ENCODE data around the gene IKBKG.
A peak's percentile ranks its signal among the peaks of the same experiment; 100 is the strongest.

The IKBKG gene

DNA sequence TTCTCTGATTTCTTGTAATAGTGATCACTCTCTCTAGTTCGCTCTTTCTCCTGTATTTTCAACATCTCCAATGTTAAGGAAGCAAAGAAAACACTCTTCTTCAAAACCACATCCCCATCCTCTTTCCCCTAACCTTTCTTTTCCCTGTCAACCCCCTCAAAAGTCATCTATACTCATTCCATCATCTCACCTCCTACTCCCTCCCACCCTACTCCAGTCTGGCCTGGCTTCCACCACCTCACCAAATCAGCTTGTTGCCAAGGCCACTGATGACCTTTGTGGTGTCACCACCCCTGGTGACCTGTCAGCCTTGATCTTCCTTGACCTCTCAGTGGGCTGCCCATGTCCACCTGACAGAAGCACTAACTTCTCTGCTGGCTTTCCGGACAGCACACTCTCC lies 33.7 kb upstream of the IKBKG start:
- Histone ChIP-seq H3K4me1 (ENCODE audit: control insufficient read depth, insufficient read depth, low read length) (peaks cover 9% of the 10 kb centered on the region), H3K36me3 (ENCODE audit: control insufficient read depth, insufficient read depth, low read length) (no peaks in the 10 kb centered on the region), H3K4me3 (ENCODE audit: low read length) (no peak overlapping the region), H3K9ac (ENCODE audit: low read length) (no peak overlapping the region), H3K9me3 (ENCODE audit: control insufficient read depth, low read length) (no peaks in the 10 kb centered on the region), H3K27me3 (ENCODE audit: control insufficient read depth, insufficient read depth, low read length) (no peaks in the 10 kb centered on the region)

GRCh38 chrX:154515090-154515965 lies 32.1 kb upstream of the IKBKG start:
- Histone ChIP-seq H3K9ac (ENCODE audit: low read length) (peak overlapping the region; percentile 90), H3K4me3 (ENCODE audit: low read length) (peak overlapping the region; percentile 77), H3K36me3 (ENCODE audit: control insufficient read depth, insufficient read depth, low read length) (no peaks in the 10 kb centered on the region), H3K9me3 (ENCODE audit: control insufficient read depth, low read length) (no peaks in the 10 kb centered on the region), H3K4me1 (ENCODE audit: control insufficient read depth, insufficient read depth, low read length) (peaks cover 9% of the 10 kb centered on the region), H3K27me3 (ENCODE audit: control insufficient read depth, insufficient read depth, low read length) (no peaks in the 10 kb centered on the region)

GRCh38 chrX:154515966-154516655 lies 31.3 kb upstream of the IKBKG start, which contains the start of gene FAM3A:
TSS of gene FAM3A (minus strand) at chrX:154516232. CDS start at chrX:154515772, 460 bp downstream.
- Histone ChIP-seq H3K27me3 (ENCODE audit: control insufficient read depth, insufficient read depth, low read length) (no peaks in the 10 kb centered on the region), H3K9me3 (ENCODE audit: control insufficient read depth, low read length) (no peaks in the 10 kb centered on the region), H3K9ac (ENCODE audit: low read length) (peak within 1 kb of the TSS; percentile 90), H3K4me1 (ENCODE audit: control insufficient read depth, insufficient read depth, low read length) (peaks cover 9% of the 10 kb centered on the region), H3K36me3 (ENCODE audit: control insufficient read depth, insufficient read depth, low read length) (no peaks in the 10 kb centered on the region), H3K4me3 (ENCODE audit: low read length) (peak within 1 kb of the TSS; percentile 77)

DNA sequence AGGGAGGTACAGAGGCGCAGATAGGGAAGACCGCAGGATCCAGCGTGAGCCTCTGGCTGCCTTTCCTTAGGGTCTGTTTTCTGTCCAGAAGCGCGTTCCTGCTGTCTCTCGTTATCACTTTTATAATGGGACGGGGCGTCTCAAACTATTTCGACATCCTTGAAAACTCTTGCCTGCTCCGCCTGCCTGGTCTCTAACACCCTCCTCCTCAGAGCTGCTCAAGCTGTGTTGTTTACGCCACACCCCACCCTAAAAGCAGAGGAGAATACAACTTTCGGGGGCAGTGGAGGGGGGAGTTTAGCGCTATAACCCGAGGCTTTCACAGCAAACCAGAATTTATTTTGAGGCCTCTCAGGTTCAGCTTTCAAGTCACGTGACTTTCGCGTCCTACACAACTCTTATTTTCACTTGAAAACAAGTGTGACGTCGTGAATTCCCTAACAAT lies 30.7 kb upstream of the IKBKG start:
- peak overlapping the region; percentile 80 for H3K9ac ChIP-seq (ENCODE audit: low read length)
- no peaks in the 10 kb centered on the region for H3K27me3 ChIP-seq (ENCODE audit: control insufficient read depth, insufficient read depth, low read length)
- H3K4me1 ChIP-seq (ENCODE audit: control insufficient read depth, insufficient read depth, low read length) = peaks cover 9% of the 10 kb centered on the region
- H3K4me3 ChIP-seq (ENCODE audit: low read length) = no peak overlapping the region
- no peaks in the 10 kb centered on the region for H3K36me3 ChIP-seq (ENCODE audit: control insufficient read depth, insufficient read depth, low read length)
- H3K9me3 ChIP-seq (ENCODE audit: control insufficient read depth, low read length) = no peaks in the 10 kb centered on the region

DNA sequence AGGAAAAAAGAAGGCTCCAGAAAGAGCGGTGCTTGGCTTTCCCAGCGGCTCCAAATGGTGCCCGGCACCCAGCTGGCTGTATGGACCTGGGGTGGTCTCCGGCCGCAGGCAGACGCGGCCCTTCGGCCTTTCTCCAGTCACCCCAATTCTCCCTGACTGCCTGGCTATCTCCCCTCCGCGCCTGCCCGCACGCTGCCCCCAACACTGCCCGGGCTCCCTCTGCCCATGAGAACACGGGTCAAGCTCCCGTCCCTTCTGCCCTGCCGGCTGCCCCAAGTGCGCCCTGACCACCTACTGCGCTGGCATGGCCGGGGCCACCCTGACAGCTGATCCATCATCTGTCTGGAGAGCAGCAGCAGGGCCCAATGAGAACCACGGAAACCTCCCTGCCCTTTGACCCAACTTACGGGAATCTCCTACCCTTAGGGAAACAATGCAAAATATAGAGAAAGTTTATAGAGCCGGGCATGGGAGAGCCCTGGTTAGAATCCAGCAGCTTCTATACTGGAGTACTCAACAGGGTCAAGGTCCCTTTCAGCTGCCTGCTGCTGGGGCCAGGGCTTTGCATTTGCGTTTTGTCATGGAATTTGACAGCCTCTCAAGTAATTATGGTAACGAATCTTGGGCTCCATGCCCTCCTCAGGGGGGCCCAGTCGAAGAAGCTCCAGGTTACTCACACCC lies 30.2 kb upstream of the IKBKG start:
- H3K9ac ChIP-seq (ENCODE audit: low read length) = peak overlapping the region; percentile 80
- H3K4me3 ChIP-seq (ENCODE audit: low read length) = no peak overlapping the region

GRCh38 chrX:154519389-154519788 lies 28.0 kb upstream of the IKBKG start:
- Histone ChIP-seq H3K4me1 (ENCODE audit: control insufficient read depth, insufficient read depth, low read length) (peaks cover 9% of the 10 kb centered on the region), H3K9me3 (ENCODE audit: control insufficient read depth, low read length) (no peaks in the 10 kb centered on the region), H3K9ac (ENCODE audit: low read length) (no peak overlapping the region), H3K27me3 (ENCODE audit: control insufficient read depth, insufficient read depth, low read length) (no peaks in the 10 kb centered on the region), H3K4me3 (ENCODE audit: low read length) (no peak overlapping the region), H3K36me3 (ENCODE audit: control insufficient read depth, insufficient read depth, low read length) (no peaks in the 10 kb centered on the region)

More for the DNA sequence above, 30.2 kb upstream of the IKBKG start:
- no peaks in the 10 kb centered on the region for H3K36me3 ChIP-seq (ENCODE audit: control insufficient read depth, insufficient read depth, low read length)
- no peaks in the 10 kb centered on the region for H3K27me3 ChIP-seq (ENCODE audit: control insufficient read depth, insufficient read depth, low read length)
- H3K9me3 ChIP-seq (ENCODE audit: control insufficient read depth, low read length) = no peaks in the 10 kb centered on the region
- H3K4me1 ChIP-seq (ENCODE audit: control insufficient read depth, insufficient read depth, low read length) = peaks cover 9% of the 10 kb centered on the region

- Histone ChIP-seq H3K36me3 (ENCODE audit: control insufficient read depth, insufficient read depth, low read length) (no peaks in the 10 kb centered on the region), H3K9ac (ENCODE audit: low read length) (no peak overlapping the region), H3K9me3 (ENCODE audit: control insufficient read depth, low read length) (no peaks in the 10 kb centered on the region), H3K4me3 (ENCODE audit: low read length) (no peak overlapping the region), H3K4me1 (ENCODE audit: control insufficient read depth, insufficient read depth, low read length) (peaks cover 13% of the 10 kb centered on the region), H3K27me3 (ENCODE audit: control insufficient read depth, insufficient read depth, low read length) (no peaks in the 10 kb centered on the region)
Measured at GRCh38 chrX:154525606-154526490, 21.6 kb upstream of the IKBKG start.

GRCh38 chrX:154526901-154527675 lies 20.3 kb upstream of the IKBKG start:
- H3K27me3 ChIP-seq (ENCODE audit: control insufficient read depth, insufficient read depth, low read length) = no peaks in the 10 kb centered on the region
- H3K4me1 ChIP-seq (ENCODE audit: control insufficient read depth, insufficient read depth, low read length) = peaks cover 13% of the 10 kb centered on the region
- no peaks in the 10 kb centered on the region for H3K9me3 ChIP-seq (ENCODE audit: control insufficient read depth, low read length)
- no peaks in the 10 kb centered on the region for H3K36me3 ChIP-seq (ENCODE audit: control insufficient read depth, insufficient read depth, low read length)
- H3K9ac ChIP-seq (ENCODE audit: low read length) = peak overlapping the region; percentile 64
- no peak overlapping the region for H3K4me3 ChIP-seq (ENCODE audit: low read length)

DNA sequence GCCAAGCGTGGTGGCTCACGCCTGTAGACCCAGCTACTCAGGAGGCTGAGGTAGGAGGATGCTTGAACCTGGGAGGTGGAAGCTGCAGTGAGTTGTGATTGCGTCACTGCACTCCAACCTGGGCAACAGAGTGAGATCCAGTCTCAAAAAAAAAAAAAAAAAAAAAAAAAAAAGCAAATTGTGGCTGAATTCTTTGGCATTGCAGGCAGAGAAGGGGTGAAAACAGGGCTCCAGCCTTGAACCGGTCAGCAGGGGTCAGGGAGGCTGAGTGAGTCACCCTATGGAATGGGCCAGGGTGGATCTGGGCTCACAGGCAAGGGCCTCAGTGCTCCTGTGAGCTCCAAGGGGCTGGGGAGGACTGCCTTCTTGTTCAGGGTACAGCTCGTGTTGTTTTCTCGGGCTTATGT lies 18.2 kb upstream of the IKBKG start:
- no peak overlapping the region for H3K4me3 ChIP-seq (ENCODE audit: low read length)
- H3K36me3 ChIP-seq (ENCODE audit: control insufficient read depth, insufficient read depth, low read length) = no peaks in the 10 kb centered on the region
- H3K9ac ChIP-seq (ENCODE audit: low read length) = no peak overlapping the region
- no peaks in the 10 kb centered on the region for H3K27me3 ChIP-seq (ENCODE audit: control insufficient read depth, insufficient read depth, low read length)
- peaks cover 13% of the 10 kb centered on the region for H3K4me1 ChIP-seq (ENCODE audit: control insufficient read depth, insufficient read depth, low read length)
- H3K9me3 ChIP-seq (ENCODE audit: control insufficient read depth, low read length) = no peaks in the 10 kb centered on the region

GRCh38 chrX:154530286-154530685 lies 17.1 kb upstream of the IKBKG start:
- Histone ChIP-seq H3K4me1 (ENCODE audit: control insufficient read depth, insufficient read depth, low read length) (peaks cover 12% of the 10 kb centered on the region), H3K27me3 (ENCODE audit: control insufficient read depth, insufficient read depth, low read length) (no peaks in the 10 kb centered on the region), H3K9me3 (ENCODE audit: control insufficient read depth, low read length) (no peaks in the 10 kb centered on the region), H3K4me3 (ENCODE audit: low read length) (no peak overlapping the region), H3K36me3 (ENCODE audit: control insufficient read depth, insufficient read depth, low read length) (no peaks in the 10 kb centered on the region), H3K9ac (ENCODE audit: low read length) (no peak overlapping the region)

- no peaks in the 10 kb centered on the region for H3K27me3 ChIP-seq (ENCODE audit: control insufficient read depth, insufficient read depth, low read length)
- H3K36me3 ChIP-seq (ENCODE audit: control insufficient read depth, insufficient read depth, low read length) = no peaks in the 10 kb centered on the region
- H3K4me1 ChIP-seq (ENCODE audit: control insufficient read depth, insufficient read depth, low read length) = peaks cover 12% of the 10 kb centered on the region
- H3K4me3 ChIP-seq (ENCODE audit: low read length) = no peak overlapping the region
- H3K9me3 ChIP-seq (ENCODE audit: control insufficient read depth, low read length) = no peaks in the 10 kb centered on the region
- no peak overlapping the region for H3K9ac ChIP-seq (ENCODE audit: low read length)
Measured at GRCh38 chrX:154531626-154532025, 15.8 kb upstream of the IKBKG start.

Measured in mucosa of stomach (tissue), 1 donor.